VCaP (cell line): ENCODE measurements around the gene MEF2C.

Source experiments
- H3K27ac ChIP-seq: fragments of 450-650 bp; 2 replicates; pipeline ENCODE4 v1.5.1; 2017
- TF ChIP-seq, protein P1 (sequence below): fragments of 450-650 bp; conservative IDR thresholded peaks from 2 replicates; pipeline ENCODE4 v1.5.1; 2017; ENCODE audit warnings: mild to moderate bottlenecking, moderate library complexity

The MEF2C gene

DNA sequence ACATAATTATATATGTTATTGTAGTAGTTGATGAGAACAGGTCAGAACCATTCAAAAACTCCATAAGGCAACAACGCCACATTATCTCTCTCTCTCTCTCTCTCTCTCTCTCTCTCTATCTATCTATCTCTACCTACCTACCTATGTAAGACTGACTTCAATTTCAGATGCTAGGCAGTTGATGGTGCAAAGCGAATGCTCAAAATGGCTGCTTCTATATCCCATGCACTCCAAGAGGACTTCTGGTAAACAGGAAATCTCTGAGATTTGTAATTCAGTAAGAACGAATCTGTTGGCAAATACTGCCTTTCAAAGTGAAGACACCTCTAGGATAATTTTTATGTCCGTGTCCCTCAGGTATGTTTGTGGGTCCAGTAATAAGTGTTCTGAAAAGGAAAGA lies 43.7 kb downstream of the MEF2C start:
- TF ChIP-seq, protein P1, sequence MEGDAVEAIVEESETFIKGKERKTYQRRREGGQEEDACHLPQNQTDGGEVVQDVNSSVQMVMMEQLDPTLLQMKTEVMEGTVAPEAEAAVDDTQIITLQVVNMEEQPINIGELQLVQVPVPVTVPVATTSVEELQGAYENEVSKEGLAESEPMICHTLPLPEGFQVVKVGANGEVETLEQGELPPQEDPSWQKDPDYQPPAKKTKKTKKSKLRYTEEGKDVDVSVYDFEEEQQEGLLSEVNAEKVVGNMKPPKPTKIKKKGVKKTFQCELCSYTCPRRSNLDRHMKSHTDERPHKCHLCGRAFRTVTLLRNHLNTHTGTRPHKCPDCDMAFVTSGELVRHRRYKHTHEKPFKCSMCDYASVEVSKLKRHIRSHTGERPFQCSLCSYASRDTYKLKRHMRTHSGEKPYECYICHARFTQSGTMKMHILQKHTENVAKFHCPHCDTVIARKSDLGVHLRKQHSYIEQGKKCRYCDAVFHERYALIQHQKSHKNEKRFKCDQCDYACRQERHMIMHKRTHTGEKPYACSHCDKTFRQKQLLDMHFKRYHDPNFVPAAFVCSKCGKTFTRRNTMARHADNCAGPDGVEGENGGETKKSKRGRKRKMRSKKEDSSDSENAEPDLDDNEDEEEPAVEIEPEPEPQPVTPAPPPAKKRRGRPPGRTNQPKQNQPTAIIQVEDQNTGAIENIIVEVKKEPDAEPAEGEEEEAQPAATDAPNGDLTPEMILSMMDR = no peak

DNA sequence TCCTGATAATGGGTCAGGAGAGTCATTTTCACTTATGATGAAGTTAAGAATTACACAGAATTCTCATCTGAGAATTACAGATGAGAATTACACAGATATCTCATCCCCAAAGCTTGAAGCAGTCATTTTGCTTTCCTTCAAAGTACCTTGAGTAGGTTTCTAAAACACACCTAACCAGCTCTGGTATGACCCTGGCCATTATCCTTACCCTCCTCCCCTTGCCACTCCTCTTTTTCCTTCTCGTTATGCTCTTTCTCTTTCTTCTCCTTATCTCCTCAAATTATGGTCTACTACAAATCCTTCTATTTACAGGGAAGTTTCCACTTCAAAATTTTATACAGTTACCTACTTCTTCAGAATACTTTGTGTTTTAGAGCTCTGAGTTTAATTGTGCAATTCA lies 44.5 kb downstream of the MEF2C start:
- H3K27ac ChIP-seq = no peak overlapping the region
- TF ChIP-seq, protein P1 = no peak

More for the DNA sequence above, 43.7 kb downstream of the MEF2C start:
- H3K27ac ChIP-seq = no peak overlapping the region

DNA sequence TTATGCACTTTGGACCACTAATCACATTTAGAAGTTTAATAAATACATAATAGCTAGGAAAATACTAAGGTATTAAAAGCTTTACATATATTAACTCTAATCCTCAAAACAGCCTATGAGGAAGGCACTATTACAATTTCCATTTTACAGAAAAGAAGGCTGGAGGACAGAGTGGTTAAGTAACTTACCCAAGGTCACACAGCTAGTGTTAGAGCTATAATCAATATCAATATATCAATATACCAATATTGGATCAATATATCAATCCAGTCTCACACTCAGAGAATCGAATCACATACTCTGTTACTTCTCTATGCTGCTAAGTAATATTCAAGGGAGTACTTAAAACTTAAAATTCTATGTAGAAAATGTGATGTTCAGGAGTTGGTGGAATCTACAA lies 45.2 kb downstream of the MEF2C start:
- no peak overlapping the region for H3K27ac ChIP-seq

DNA sequence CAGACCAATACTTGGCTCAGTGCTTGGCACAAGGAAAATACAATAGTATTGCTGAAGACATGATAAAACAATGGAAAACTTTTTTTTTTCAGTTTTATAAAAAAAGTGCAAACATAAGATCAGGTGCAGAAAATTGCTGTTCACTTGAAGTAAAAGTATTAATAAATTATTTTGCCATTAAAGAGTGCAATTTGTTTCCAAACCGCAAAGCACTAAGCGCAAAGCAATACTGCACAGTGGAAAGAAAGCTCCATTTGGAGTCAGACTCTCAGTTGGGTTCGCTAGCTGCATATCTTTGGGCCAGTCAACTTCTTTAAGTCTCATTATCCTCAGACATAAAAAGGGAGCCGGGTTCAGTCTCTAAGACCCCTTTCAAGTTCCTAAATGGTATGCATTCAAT lies 45.8 kb downstream of the MEF2C start:
- H3K27ac ChIP-seq = no peak overlapping the region
- TF ChIP-seq, protein P1 = no peak

More for the DNA sequence above, 45.2 kb downstream of the MEF2C start:
- TF ChIP-seq, protein P1 = no peak

DNA sequence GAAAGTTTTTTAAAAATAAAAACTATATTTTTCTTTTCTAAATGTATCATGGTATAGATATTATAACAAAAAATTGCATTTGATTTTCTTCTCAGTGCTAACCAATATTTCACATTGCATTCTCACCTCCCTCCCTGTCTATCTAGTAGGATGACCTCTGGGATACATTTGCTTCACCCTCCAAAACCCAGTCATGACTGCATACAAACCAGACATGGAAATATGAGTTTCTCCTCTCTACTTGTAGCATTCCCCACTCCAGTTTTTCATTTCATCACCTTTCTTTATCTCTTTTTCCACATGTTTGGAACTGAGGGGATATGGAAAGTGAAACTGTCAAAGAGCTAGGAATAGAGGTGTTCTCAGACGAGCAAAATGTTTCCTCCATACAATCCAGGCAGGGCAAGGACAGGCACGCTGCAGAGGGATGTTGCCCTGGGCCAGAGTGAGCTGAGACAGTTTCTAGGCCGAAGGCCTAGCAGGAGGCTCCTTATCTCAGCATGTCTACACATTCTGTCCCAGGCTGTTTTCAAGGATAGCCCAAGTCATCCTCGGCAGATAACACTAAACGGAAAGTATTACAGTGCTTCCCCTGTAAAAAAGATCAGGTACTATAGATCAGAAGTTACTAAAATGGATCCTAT lies 46.7 kb downstream of the MEF2C start:
- TF ChIP-seq, protein P1 = no peak
- H3K27ac ChIP-seq = no peak overlapping the region

DNA sequence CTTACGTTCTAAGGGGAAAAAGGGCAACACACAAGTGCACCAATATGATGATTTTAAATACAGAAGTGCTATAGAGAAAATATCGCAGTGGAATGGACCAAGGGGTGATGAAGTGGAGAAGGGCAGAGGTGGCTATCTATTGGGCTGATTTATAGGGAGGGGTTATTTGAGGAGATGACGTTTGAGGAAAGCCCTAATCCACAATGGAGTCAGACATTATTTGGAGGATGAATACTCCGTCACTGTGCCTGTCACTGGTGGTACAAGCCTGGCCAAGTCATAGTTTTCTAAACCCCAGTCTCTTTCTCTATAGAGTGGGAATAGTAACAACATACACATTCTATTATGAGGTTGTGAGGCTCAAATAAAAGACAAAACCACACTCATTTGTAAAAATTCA lies 48.5 kb downstream of the MEF2C start:
- TF ChIP-seq, protein P1 = no peak
- no peak overlapping the region for H3K27ac ChIP-seq

DNA sequence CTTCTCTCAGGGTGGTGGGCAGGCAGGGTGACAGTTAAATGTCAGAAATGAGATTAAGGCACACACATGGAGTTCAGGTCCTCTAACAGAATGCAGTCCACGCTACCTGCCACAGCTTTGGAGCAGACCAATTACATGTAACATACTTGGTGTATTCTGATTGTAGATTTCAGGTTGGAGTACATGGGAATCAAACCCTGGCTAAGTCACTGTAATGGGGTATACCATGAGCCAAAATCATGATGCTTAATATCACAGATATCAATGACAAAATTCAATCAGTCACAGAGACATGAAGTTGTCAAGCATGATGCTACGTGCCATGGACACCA lies 48.9 kb downstream of the MEF2C start:
- H3K27ac ChIP-seq = no peak overlapping the region
- TF ChIP-seq, protein P1 = no peak
